SK-N-SH (cell line): ENCODE results near the gene NPFFR2. TPM values are rescaled to one million over a fixed set of nuclear protein-coding genes. Genes with fewer than 3 reads are reported as not detected.

ENCODE experiments used
- CTCF ChIA-PET: fragments of 300-600, 350-600 bp; formaldehyde crosslinking; extraction: SDS; loops from one replicate; lab custom pipeline; 2021; lab: Yijun Ruan, JAX
- POLR2A ChIA-PET: fragments of 350-600 bp; sonication (Branson Sonifier 250); formaldehyde crosslinking; extraction: SDS; loops from one replicate; lab custom pipeline; 2020; ENCODE audit warnings: antibody characterized with exemption, inconsistent platforms; lab: Yijun Ruan, JAX
- DNase-seq: peaks from one replicate; pipeline ENCODE4 v3.0.0; 2012
- H2AFZ ChIP-seq: fragments of 200-600 bp; sonication (generic); 2 replicates; pipeline ENCODE4 v1.8.1; 2016; ENCODE audit warnings: antibody characterized with exemption, mild to moderate bottlenecking, low read depth
- H3F3A ChIP-seq: fragments of 200-600 bp; sonication (generic); replicated peaks from 2 replicates; pipeline ENCODE3; 2016; ENCODE audit warnings: antibody characterized with exemption, mild to moderate bottlenecking; ENCODE audit not compliant: insufficient read depth
- H3K27ac ChIP-seq, 2 experiments: fragments of 200-500 bp in 1 of 2; fragments of 200-600 bp in 1 of 2; sonication (Bioruptor generic) in 1 of 2; sonication (generic), shearing (Covaris generic) in 1 of 2; 2 replicates each; pipeline versions ENCODE4 v1.5.1 to v1.6.1; 2014 to 2016; ENCODE audit warnings: low read depth in 2 of 2, inconsistent platforms in 1 of 2, low read length in 1 of 2, mild to moderate bottlenecking in 1 of 2, mixed read lengths in 1 of 2
- H3K27me3 ChIP-seq: fragments of 200-600 bp; sonication (generic), shearing (Covaris generic); 2 replicates; pipeline ENCODE4 v1.6.1; 2016; ENCODE audit warnings: mixed run types; ENCODE audit not compliant: insufficient read depth
- H3K36me3 ChIP-seq, 2 experiments: fragments of 200-500 bp in 1 of 2; fragments of 200-600 bp in 1 of 2; sonication (Bioruptor generic) in 1 of 2; sonication (generic) in 1 of 2; replicated peaks in 1 of 2; 2 replicates each; pipeline versions ENCODE3 to v1.5.1; 2014 to 2016; ENCODE audit warnings: low read length in 1 of 2, mild to moderate bottlenecking in 1 of 2; ENCODE audit not compliant: insufficient read depth in 2 of 2, control insufficient read depth in 1 of 2
- H3K4me1 ChIP-seq, 2 experiments: fragments of 200-500 bp in 1 of 2; fragments of 200-600 bp in 1 of 2; sonication (Bioruptor generic) in 1 of 2; sonication (generic), shearing (Covaris generic) in 1 of 2; 2 replicates each; pipeline versions ENCODE4 v1.5.1 to v1.6.1; 2014 to 2016; ENCODE audit warnings: low read depth in 1 of 2, low read length in 1 of 2, mixed run types in 1 of 2; ENCODE audit not compliant: insufficient read depth in 2 of 2, control insufficient read depth in 1 of 2
- H3K4me2 ChIP-seq: fragments of 200-600 bp; sonication (generic), shearing (Covaris generic); 2 replicates; pipeline ENCODE4 v1.6.1; 2017; ENCODE audit warnings: mixed run types
- H3K4me3 ChIP-seq, 2 experiments: fragments of 200-500 bp in 1 of 2; fragments of 200-600 bp in 1 of 2; sonication (Bioruptor generic) in 1 of 2; sonication (generic), shearing (Covaris generic) in 1 of 2; 2 replicates each; pipeline versions ENCODE4 v1.5.1 to v1.8.1; 2014 to 2016; ENCODE audit warnings: low read depth in 2 of 2, inconsistent platforms in 1 of 2, low read length in 1 of 2, mild to moderate bottlenecking in 1 of 2, mixed read lengths in 1 of 2, moderate library complexity in 1 of 2
- H3K79me2 ChIP-seq: fragments of 200-600 bp; sonication (generic); 2 replicates; pipeline ENCODE4 v1.8.1; 2017; ENCODE audit warnings: mild to moderate bottlenecking; ENCODE audit not compliant: insufficient read depth
- H3K9ac ChIP-seq: fragments of 200-600 bp; sonication (generic); 2 replicates; pipeline ENCODE4 v1.6.1; 2017; ENCODE audit warnings: mixed run types
- H3K9me2 ChIP-seq: fragments of 200-600 bp; sonication (generic); 2 replicates; pipeline ENCODE4 v1.6.1; 2017; ENCODE audit warnings: mixed run types
- H3K9me3 ChIP-seq: fragments of 200-600 bp; sonication (generic); 2 replicates; pipeline ENCODE4 v1.6.1; 2017; ENCODE audit warnings: mixed run types, mild to moderate bottlenecking, moderate library complexity
- H4K20me1 ChIP-seq: fragments of 200-600 bp; sonication (generic); 2 replicates; pipeline ENCODE4 v1.6.1; 2017; ENCODE audit warnings: mild to moderate bottlenecking, mixed run types; ENCODE audit not compliant: insufficient read depth
- CTCF ChIP-seq: fragments of 200-600 bp; sonication (generic); IDR thresholded peaks from 2 replicates; pipeline ENCODE4 v1.6.1; 2017; ENCODE audit warnings: antibody characterized with exemption, mild to moderate bottlenecking, moderate library complexity
- ELF1 ChIP-seq: IDR thresholded peaks from 2 replicates; pipeline ENCODE4 v1.4.0; 2012
- EP300 ChIP-seq, 2 experiments: IDR thresholded peaks; 2 replicates each; pipeline versions ENCODE4 v1.4.0 to v1.6.1; 2012; ENCODE audit warnings: borderline replicate concordance in 1 of 2, low read depth in 1 of 2, low read length in 1 of 2
- FOSL2 ChIP-seq: IDR thresholded peaks from 2 replicates; pipeline ENCODE4 v1.4.0; 2012; ENCODE audit warnings: low read depth, mild to moderate bottlenecking, moderate library complexity, borderline replicate concordance
- FOXJ3 ChIP-seq: sonication (generic); formaldehyde crosslinking; IDR thresholded peaks from 2 replicates; pipeline ENCODE4 v1.5.1; 2020; ENCODE audit warnings: mild to moderate bottlenecking, missing genetic modification reagents
- FOXM1 ChIP-seq: IDR thresholded peaks from 2 replicates; pipeline ENCODE4 v1.4.0; 2012; ENCODE audit warnings: low read depth, mild to moderate bottlenecking
- GABPA ChIP-seq: IDR thresholded peaks from 2 replicates; pipeline ENCODE4 v1.4.0; 2012; ENCODE audit warnings: low read depth, mild to moderate bottlenecking
- GATA2 ChIP-seq: sonication (generic); formaldehyde crosslinking; IDR thresholded peaks from 2 replicates; pipeline ENCODE4 v1.5.0; 2020; ENCODE audit warnings: mild to moderate bottlenecking, missing genetic modification reagents
- JUND ChIP-seq: IDR thresholded peaks from 2 replicates; pipeline ENCODE4 v1.4.0; 2012
- NFIC ChIP-seq: IDR thresholded peaks from 2 replicates; pipeline ENCODE4 v1.4.0; 2012; ENCODE audit warnings: borderline replicate concordance
- PBX3 ChIP-seq: IDR thresholded peaks from 2 replicates; pipeline ENCODE4; 2012
- POLR2AphosphoS5 ChIP-seq: IDR thresholded peaks from 2 replicates; pipeline ENCODE4 v1.6.1; 2012; ENCODE audit warnings: low read depth, low read length
- RCOR1 ChIP-seq: fragments of 150-350 bp; IDR thresholded peaks from 2 replicates; pipeline ENCODE4 v1.6.1; 2017; ENCODE audit warnings: antibody characterized with exemption, low read length
- REST ChIP-seq: IDR thresholded peaks from 2 replicates; pipeline ENCODE4 v1.6.1; 2012; ENCODE audit warnings: mild to moderate bottlenecking, low read depth, low read length, moderate library complexity
- RXRA ChIP-seq: IDR thresholded peaks from 2 replicates; pipeline ENCODE4 v1.4.0; 2012; ENCODE audit warnings: low read depth, mild to moderate bottlenecking, borderline replicate concordance
- SMC3 ChIP-seq: IDR thresholded peaks from 2 replicates; pipeline ENCODE4 v1.6.1; 2012; ENCODE audit warnings: low read depth, low read length, improper control_type of control experiment
- TAF1 ChIP-seq: IDR thresholded peaks from 2 replicates; pipeline ENCODE4 v1.6.1; 2012; ENCODE audit warnings: low read depth, mild to moderate bottlenecking, low read length, moderate library complexity, borderline replicate concordance
- TCF12 ChIP-seq: IDR thresholded peaks from 2 replicates; pipeline ENCODE4 v1.4.0; 2012
- WGBS: methylation state at CpG from one replicate; pipeline ENCODE4 v1.1.6; 2017; ENCODE audit warnings: low lambda C conversion rate; 5-methylcytosine and 5-hydroxymethylcytosine counted together
- polyA plus RNA-seq, 3 experiments: library from polyadenylated mRNA; depleted of rRNA; stranded (reverse); fragments of >200 nt; gene quantifications; 2 replicates each; pipeline ENCODE4 v1.2.3, GENCODE V29; 2012

The NPFFR2 gene
- polyA plus RNA-seq, 1 of the 3 experiments (the other 2 are of a cell fraction) = 6.2 TPM

- Histone ChIP-seq H3K4me2 (no peak overlapping the region), H3K9ac (no peak overlapping the region), H4K20me1 (no peaks in the 10 kb centered on the region), H3K36me3 (no peaks in the 10 kb centered on the region), H3F3A (no peaks in the 10 kb centered on the region), H3K9me2 (no peaks in the 10 kb centered on the region)
- TF ChIP-seq GABPA (no peak), FOXM1 (no peak), TAF1 (no peak), PBX3 (no peak), ELF1 (no peak), GATA2 (CRISPR knock-in tag) (no peak), TCF12 (no peak), EP300 (IDR thresholded peaks at IDR 0.05; ENCODE audit: borderline replicate concordance in 1 of 2, low read depth in 1 of 2, low read length in 1 of 2) (no peak), CTCF (no peak), POLR2AphosphoS5 (no peak), REST (no peak), FOSL2 (no peak), RCOR1 (no peak), NFIC (no peak), FOXJ3 (no peak), RXRA (no peak), SMC3 (no peak), JUND (no peak)
- TF ChIP-seq, all 33 proteins: peak for 0
- H3K9me3 ChIP-seq = no peaks in the 10 kb centered on the region
- 0% methylated on average over 1 of the region's 1 CpG for WGBS
- no peaks in the 10 kb centered on the region for H3K79me2 ChIP-seq
- POLR2A ChIA-PET = no interaction called here
- no peak overlapping the region for H3K4me3 ChIP-seq
- no peaks in the 10 kb centered on the region for H3K4me1 ChIP-seq
- CTCF ChIA-PET = interaction anchor here (0.7 kb wide), 1 partner anchor 1266 kb away, joined by 3 read pairs; no protein-coding TSS in a partner anchor
- H2AFZ ChIP-seq = no peak overlapping the region
- no peak overlapping the region for H3K27ac ChIP-seq
- DNase-seq = no peak
- no peaks in the 10 kb centered on the region for H3K27me3 ChIP-seq
Measured at GRCh38 chr4:71994559-71994958, 37.2 kb upstream of the NPFFR2 start.
